Globus pallidus (tissue), 1 donor: ENCODE data around the gene THUMPD2.
A peak's percentile ranks its signal among the peaks of the same experiment; 100 is the strongest.

ENCODE experiments used
- DNase-seq: peaks from one replicate; pipeline ENCODE4 v3.0.0-alpha.2; 2015; ENCODE audit warnings: low spot score

THUMPD2 gene

DNA sequence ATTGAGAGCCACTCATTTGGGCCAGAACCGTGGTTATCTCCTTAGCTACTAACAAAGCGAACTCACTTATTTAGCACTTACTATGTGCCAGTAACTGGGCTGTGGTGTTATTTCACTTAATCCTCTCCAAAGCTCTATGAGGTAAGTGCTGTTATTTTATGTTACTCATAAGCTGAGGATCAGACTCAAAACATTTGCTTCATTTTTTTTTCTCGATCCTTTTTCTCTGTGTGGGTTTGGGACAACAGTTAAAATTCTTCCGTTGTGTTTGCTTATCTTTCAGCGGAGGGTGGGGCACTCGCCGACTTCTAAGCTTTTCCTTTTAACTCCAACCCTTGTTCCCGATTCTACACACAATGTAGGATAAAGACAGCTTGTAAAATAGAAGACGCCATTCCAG, 60.6 kb downstream of the THUMPD2 start:
- no peak for DNase-seq

DNA sequence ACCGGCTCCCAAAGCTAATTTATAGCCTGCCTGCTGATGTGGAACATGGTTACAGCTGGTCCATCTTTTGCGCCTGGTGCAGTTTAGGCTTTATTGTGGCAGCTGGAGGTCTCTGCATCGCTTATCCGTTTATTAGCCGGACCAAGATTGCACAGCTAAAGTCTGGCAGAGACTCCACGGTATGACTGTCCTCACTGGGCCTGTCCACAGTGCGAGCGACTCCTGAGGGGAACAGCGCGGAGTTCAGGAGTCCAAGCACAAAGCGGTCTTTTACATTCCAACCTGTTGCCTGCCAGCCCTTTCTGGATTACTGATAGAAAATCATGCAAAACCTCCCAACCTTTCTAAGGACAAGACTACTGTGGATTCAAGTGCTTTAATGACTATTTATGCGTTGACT, 62.0 kb downstream of the THUMPD2 start:
- no peak for DNase-seq

DNA sequence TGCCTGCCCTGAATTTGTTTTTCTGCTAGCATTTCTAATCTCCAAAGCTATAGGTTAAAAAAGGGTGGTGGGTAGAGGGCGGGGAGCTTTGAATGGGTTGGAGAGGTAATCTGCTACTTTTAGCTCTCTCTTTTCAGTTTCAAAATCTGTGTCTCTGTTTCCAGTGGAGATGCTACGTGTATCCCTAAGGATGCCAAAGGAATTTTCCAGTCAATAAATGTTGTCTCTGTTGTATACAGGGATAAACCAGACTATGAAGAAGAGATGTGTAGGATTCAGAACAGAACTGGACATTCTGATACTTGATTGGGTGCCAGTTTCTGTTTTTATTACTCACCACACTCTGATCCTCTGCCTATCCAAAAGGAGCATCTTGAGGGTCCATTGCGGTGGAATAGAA, 63.2 kb downstream of the THUMPD2 start:
- DNase-seq: no peak

DNA sequence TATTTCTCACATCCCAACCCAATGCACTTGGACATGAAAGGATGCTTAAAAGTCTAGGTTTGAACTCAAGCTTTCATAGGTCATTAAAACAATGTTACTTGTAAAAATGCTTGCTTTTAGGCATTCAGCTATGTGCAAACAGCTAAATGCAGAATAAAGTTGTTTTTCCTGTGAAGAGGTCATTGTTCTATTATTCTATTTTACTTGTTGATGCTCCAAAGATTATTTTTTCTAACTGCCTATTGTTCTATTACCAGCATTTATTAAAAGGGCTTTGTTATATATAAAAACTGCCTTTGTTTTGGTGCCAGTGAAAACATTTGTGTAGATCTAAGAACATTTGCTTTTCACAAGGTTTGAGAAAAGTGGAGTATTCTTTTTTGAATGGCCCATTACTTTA, 64.0 kb downstream of the THUMPD2 start:
- DNase-seq: peak; percentile 91

DNA sequence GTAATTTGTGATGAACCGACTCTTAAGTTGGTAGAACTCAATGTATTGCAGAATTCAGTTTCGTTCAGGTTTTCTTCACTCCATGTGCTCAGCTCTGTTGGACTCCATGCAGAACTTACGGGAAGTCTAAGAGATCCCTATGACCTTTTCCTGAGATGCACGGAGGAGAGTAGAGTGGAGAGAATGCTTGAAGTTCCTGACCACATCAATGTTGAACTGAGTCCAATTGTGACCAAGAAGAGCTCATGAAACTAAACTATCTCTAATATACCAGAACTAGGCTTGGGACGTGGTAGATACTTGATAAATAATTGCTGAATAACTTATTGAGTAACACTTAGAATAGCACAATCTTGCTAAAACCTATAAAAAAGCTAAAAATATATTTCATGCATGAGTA, 66.1 kb downstream of the THUMPD2 start:
- DNase-seq: no peak

DNA sequence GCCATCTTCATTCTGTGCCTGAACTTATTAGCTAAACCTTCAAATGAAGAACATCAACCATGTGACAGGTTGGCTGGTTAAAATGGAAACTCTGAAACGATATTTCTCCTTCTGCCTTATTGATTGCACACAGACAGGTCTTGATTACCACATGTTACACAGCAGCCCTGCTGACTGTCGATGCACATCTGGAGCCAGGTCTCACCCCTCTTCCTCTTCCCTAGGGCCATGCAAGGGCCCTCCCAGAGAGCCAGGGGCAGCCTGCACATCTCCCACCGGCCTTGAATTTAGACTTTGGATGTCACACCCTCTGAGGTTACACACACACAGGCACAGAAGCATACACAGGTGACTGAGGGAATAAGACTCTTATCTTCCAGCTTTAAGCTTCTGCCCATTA, 68.3 kb downstream of the THUMPD2 start:
- no peak for DNase-seq

DNA sequence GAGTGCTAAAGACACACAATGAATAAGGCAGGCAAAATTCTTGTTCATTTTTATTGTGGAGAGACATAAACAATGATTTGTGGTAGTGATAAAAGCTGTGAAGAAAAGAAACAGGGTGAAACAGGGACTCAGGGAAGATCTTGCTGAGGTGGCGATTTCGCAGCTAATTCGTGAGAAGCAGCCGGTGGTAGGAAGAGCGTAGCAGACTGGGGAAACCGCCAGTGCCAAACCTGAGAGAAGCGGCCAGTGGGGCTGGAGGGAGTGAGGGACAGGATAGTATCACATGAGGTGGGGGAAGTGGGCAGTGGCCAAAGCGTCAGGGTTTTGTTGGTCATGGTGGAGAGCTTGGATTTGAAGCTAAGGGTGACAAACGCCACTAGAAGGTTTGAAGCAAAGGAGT, 71.1 kb downstream of the THUMPD2 start:
- no peak for DNase-seq

DNA sequence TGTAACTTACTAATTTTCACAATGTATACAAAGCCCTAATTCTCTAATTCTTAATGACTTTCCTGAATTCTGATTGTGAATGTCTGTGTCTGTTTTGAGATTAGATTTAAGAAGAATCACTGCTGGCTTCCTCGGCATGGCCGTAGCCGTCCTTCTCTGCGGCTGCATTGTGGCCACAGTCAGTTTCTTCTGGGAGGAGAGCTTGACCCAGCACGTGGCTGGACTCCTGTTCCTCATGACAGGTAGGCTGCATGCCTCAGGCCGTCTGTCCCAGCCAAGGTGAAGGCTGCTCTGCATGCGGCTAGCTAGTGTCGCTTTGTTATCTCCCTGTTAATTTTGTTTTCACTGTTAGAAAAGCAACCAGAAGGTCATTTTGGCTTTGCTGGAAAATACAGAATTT, 72.1 kb downstream of the THUMPD2 start:
- DNase-seq: no peak

DNA sequence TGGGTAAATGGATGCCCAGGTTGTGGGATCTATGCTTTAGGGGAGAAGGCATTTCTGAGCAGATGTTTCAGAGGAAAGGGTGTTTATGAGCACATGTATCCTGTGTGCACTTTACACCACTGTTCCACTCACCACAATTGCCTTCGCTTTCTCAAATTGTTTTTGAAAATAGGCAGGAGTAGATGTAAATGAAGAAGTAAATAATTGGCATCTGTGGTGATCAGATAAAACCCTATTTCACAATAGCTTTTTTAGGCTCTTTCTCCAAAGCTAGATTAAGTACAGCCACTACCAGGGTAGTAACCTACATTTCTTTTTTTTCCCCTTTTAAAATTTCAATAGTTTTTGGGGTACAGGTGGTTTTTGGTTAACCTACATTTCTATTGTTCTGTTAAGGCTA, 72.7 kb downstream of the THUMPD2 start:
- no peak for DNase-seq

DNA sequence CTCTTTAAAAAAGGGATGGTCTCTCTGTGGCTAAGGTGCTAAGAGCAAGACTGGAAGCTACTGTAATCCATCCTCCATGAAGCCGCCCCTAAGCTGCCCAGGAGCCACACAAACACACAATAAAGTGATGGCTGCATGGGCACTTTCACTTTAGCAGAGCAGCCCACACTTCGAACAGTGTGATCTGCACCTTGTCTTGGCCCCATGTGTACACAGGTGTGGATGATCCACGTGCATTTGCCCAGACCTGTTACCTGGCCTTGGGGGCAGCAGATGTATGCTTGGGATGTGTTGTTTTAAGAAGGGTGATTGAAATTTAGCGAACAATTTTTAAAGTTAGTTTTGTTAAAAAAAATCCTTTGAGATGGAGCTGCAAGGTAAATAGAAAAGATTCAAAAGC, 73.4 kb downstream of the THUMPD2 start:
- no peak for DNase-seq

DNA sequence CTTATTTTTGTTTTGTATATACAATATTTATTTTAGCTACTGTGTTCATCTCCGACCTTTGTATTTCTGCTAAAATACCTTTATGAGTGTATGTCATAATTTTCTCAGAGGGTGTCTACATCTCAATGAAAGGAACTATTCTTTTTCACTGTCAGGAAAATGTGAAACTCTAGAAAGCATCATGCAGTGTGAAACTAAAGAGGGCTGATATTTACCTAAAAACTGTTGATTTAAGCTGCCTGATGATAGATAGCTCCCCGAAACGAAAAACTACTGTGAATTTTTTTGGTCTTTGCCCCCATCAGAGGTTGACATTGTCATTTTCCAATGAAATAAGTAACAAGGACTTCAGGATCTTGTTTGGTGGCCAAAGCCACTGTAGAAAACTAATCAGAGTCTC, 74.5 kb downstream of the THUMPD2 start:
- no peak for DNase-seq

DNA sequence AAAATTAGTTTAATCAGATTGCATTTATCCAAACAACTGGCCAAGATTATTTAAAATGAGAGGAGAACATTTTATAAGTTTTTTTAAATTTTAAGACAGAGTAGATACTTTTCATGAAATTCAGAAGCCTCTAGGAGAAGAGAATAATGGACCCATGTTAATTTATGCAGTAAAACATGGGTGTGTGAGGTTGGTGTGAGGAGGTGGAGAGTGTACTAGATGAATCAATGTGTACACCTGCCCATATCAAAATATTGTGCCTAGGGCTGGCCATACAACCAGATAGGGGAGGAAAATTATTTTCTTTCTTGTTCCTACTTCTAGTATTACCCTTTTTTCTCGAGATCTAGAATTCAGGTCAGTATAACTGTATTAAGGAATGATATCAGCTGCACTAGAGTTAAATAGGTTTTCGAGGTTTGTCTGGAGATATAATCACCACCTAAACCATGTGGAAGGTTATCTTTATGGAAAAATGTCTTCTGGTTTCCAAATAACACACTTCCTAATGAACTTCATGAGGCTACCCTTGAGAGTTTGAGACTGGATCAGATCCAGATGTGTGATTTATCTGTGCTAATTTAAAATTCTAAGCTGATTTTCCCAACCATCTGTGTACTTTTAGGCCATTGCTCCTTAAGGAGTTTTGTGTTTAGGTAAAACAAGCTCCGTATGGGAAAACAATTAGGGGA, 75.7 kb downstream of the THUMPD2 start:
- DNase-seq: no peak

DNA sequence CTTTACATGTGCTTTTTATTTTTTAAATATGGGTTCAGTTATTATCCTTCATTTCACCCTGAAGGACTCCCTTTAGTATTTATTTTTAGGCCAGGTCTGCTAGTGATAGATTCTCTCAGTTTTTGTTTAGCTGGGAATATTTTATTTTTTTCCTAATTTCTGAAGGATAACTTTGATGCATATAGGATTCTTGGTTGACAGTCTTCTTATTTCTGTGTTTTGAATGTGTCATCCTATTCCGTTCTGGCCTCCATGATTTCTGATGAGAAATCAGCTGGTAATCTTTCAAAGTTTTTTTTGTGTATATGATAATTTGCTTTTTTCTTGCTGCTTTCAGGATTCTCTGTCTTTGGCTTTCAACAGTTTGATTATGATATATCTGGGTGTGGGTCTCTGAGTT, 77.9 kb downstream of the THUMPD2 start:
- no peak for DNase-seq

DNA sequence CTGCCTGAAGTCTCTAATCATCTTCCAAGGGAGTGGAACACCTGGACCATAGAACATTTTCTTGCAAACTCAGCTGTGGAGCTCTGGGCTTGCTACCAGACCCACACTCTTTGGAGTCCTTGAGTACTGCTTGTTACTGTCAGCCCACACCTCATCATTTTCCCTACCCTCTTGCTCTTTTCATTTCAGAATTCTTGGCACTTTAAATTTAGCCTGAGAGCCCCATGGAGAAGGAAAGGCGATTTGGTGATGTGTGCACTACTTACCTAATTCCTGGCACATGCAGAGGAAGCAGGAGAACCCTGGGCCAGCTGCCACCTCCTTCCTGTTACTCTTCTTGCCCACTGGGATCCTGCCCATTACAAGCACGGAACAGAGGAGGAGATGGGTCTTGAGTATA, 81.6 kb downstream of the THUMPD2 start:
- no peak for DNase-seq

DNA sequence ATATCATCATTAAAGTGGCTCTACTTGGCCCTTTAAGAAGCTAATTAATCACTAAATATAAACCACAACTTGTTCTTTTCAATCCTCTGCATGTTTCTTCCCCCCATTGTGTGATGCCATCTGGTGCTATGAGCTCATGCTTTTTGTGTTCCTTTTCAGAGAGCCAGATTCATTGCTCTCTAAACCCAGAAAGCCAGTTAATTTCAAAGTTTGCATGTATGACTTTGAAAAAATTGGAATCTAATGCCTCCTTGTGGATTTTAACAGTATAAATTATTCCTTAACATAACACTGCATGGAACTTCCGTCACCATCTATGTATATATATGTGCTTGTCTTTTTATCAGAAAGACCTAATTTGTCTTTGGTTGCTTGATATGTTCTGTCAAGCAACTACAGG, 82.2 kb downstream of the THUMPD2 start:
- DNase-seq: peak; percentile 77

DNA sequence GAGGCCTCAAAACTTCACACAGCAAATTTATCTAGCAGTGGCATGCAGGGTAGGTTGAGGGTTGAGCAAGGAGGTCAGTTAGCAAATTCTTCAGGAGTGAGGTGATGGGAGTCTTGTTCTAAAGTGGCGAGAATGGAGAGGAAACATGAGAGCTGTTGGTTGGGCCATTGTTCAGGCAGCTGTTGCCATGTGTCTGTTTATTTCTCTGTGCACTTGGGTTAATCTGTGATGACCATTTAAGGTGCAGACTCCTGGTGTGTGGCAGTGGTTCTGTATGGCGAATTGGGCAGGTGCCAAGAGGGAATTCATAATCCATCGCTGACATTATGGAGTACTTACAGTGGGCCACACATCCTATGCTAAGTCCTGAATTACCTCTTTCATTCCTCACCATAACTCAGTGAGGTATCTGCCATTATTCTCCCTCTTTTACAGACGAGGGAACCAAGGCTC, 82.9 kb downstream of the THUMPD2 start:
- DNase-seq: no peak

DNA sequence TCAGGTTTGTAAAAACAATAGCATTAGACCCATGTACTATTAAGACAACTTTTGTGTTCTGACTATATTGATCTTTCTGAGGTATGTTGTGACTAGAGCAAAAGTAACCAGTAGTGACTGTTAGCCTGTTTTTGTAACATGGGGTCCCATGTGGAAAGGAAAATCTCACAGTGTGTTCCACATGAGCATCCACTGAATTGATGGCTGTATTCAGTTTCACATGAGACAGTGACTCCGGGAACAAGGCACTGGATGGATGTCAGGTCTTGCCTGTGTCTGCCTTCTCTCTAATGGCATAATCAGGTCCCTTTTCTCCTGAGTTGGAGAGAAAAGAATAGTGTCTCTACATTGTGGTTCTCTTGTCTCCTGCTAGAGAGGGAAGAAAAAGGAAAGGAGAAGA, 85.8 kb downstream of the THUMPD2 start:
- DNase-seq: no peak

DNA sequence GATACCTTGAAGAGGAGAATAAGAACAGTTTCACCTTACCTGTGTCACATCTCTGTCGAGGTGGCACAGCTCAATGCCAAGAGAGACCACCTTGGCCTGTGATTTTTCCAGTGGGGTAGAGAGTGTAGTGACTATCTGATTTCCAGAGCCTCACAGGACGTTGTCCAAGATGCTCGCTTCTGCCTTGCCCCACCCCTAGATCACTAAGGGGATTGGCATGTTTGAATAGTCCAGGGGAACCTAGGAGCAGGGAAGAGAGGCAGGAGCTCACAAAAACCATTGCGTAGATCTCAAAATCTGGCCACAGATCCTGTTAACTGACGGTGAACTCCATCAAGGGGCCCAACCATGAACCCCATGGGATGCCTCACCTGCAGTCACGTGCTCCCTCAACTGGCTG, 89.2 kb downstream of the THUMPD2 start:
- DNase-seq: no peak

DNA sequence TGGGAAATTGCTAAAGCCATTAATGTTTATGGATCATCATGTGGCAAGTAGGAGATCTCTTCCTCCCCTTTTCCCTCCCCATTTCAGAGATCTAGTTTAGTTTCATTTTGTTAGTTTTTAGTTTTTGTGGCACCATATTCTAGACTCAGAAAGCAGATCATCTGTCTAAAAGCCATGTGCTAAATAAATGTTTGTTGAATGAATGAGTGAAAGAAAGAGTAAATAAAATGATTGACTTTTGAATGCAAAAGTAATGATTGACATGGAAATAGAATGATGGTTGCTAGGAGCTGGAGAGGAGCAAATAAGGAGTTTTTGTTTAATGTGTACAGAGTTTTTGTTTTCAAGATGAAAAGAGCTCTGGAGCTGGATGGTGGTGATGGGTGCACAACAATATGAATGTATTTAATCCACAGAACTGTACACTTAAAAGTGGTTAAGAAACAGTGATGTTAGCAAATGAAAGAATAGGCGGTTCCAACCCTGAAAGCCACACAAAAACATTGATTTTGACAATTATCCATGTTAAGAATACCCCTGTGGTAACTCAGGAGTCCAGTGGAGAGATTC, 89.7 kb downstream of the THUMPD2 start:
- no peak for DNase-seq

DNA sequence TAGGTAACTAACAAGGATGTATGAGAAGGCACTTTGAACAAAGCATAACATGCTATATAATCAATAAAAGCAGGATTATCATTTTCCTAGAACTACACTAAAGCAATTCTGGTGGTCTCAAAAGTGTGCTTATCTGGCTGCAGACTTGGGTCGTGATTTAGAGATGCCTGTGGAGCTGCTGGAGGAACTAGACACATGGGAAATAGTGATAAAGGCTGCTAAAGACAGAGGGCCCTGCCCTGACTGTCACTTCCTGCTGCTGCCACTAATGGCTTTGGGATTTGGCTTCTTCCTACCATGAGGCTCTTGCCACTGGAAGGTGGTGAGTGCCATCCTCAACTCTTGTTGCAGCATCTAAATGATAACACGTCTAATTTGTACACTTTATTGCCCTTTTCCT, 90.9 kb downstream of the THUMPD2 start:
- DNase-seq: no peak

DNA sequence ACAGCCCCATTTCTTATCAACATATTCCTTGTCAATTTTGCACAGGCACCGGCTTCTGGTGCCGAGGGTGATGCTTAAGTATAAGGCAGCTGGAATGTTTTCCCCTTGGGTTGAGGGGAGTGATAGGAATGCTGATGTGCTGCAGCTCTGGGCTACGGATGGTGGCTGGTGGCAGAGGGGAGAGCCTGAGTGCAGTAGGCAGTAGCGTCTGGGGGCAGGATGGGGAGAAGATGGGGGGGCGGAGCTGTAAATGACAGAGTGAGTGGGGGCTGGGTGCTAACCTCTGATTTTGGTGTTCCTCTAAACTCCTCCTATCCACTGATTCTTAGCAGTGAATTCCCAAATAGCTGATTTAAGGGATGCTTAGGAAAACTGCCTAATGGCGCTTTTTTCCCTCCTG, 92.6 kb downstream of the THUMPD2 start:
- DNase-seq: no peak
